K562 (cell line): ENCODE data around the gene SOCS3. TPM values are rescaled to one million over a fixed set of nuclear protein-coding genes. Genes with fewer than 3 reads are reported as not detected.

Experiments
- CTCFL ChIP-seq: IDR thresholded peaks from 2 replicates; pipeline ENCODE4 v1.6.1; 2011; ENCODE audit warnings: borderline replicate concordance, low read depth, mild to moderate bottlenecking, moderate library complexity, low read length; ENCODE audit not compliant: insufficient read depth, poor library complexity, severe bottlenecking
- DPF2 ChIP-seq: fragments of 450-650 bp; IDR thresholded peaks from 2 replicates; pipeline ENCODE4 v1.6.1; 2016
- E2F6 ChIP-seq, 2 experiments: IDR thresholded peaks; 2 replicates each; pipeline ENCODE4 v1.6.1; 2011; ENCODE audit warnings: borderline replicate concordance in 1 of 2, control low read depth in 1 of 2, low read depth in 1 of 2, low read length in 1 of 2, mild to moderate bottlenecking in 1 of 2, mixed read lengths in 1 of 2, moderate library complexity in 1 of 2; ENCODE audit not compliant: insufficient read depth in 1 of 2, insufficient read length in 1 of 2, poor library complexity in 1 of 2, severe bottlenecking in 1 of 2; ENCODE audit errors: extremely low read depth in 1 of 2
- ELF4 ChIP-seq: fragments of 450-650 bp; formaldehyde crosslinking; IDR thresholded peaks from 2 replicates; pipeline ENCODE4 v1.4.0; 2022; ENCODE audit warnings: missing genetic modification characterization
- FOSL1 ChIP-seq: fragments of 200-800 bp; sonication (Bioruptor generic); conservative IDR thresholded peaks from 2 replicates; pipeline ENCODE4 v1.6.1; 2016; ENCODE audit warnings: missing genetic modification characterization, missing compliant biosample characterization
- ILK ChIP-seq: fragments of 450-650 bp; IDR thresholded peaks from 2 replicates; pipeline ENCODE4 v1.6.1; 2016; ENCODE audit warnings: missing genetic modification characterization, low read depth, mild to moderate bottlenecking, missing compliant biosample characterization, moderate library complexity, borderline replicate concordance
- MED1 ChIP-seq: sonication (generic); formaldehyde crosslinking; IDR thresholded peaks from 2 replicates; pipeline ENCODE4 v1.8.1; 2023; ENCODE audit warnings: missing genetic modification reagents, borderline replicate concordance
- RBM15 ChIP-seq: fragments of 200-400 bp; formaldehyde crosslinking; IDR thresholded peaks from 2 replicates; pipeline ENCODE4 v1.6.1; 2018; ENCODE audit warnings: mild to moderate bottlenecking, low read length, moderate library complexity; ENCODE audit not compliant: insufficient read depth
- ZFX ChIP-seq: sonication (generic); formaldehyde crosslinking; IDR thresholded peaks from 2 replicates; pipeline ENCODE4 v1.8.0; 2022; ENCODE audit warnings: mild to moderate bottlenecking, missing genetic modification reagents, moderate library complexity
- ZNF184 ChIP-seq: sonication (generic); formaldehyde crosslinking; IDR thresholded peaks from 2 replicates; pipeline ENCODE4 v1.5.0; 2020; ENCODE audit warnings: missing genetic modification reagents
- ZNF263 ChIP-seq: sonication (generic); formaldehyde crosslinking; IDR thresholded peaks from 2 replicates; pipeline ENCODE4 v1.8.0; 2022; ENCODE audit warnings: mild to moderate bottlenecking, missing genetic modification reagents, borderline replicate concordance
- ZNF431 ChIP-seq: sonication (generic); formaldehyde crosslinking; IDR thresholded peaks from 2 replicates; pipeline ENCODE4 v1.8.0; 2022; ENCODE audit warnings: mild to moderate bottlenecking, missing genetic modification reagents
- polyA plus RNA-seq, 8 experiments: library from polyadenylated mRNA; depleted of rRNA in 4 of 8; stranded (reverse) in 5 of 8; unstranded in 3 of 8; fragments of >200 nt; fragmentation: Nextera tagmentation in 2 of 8; fragmentation: Illumina TruSeq in 1 of 8; extraction: Ambion mirVana in 2 of 8; extraction: Trizol in 1 of 8; gene quantifications; 2 replicates each; pipeline versions ENCODE4 v1.2.1 to v1.2.3, GENCODE V29; 2011 to 2014; ENCODE audit warnings: inconsistent platforms in 1 of 8, missing spikeins in 1 of 8
- total RNA-seq, 7 experiments: library from RNA; depleted of rRNA in 6 of 7; stranded (reverse); fragments of >200 nt in 6 of 7; fragmentation: Illumina TruSeq in 2 of 7; extraction: Trizol in 2 of 7; gene quantifications; 2 replicates each; pipeline versions ENCODE4 v1.2.1 to v1.2.3, GENCODE V29; 2011 to 2021; ENCODE audit warnings: low replicate concordance in 1 of 7
- TF ChIP-seq, protein P1 (sequence below): fragments of 250-450 bp; sonication (Bioruptor Pico); IDR thresholded peaks from 2 replicates; pipeline ENCODE4 v1.8.0; 2022; ENCODE audit warnings: inconsistent platforms
- TF ChIP-seq, protein P2 (sequence below): fragments of 250-450 bp; sonication (Bioruptor Pico); IDR thresholded peaks from 2 replicates; pipeline ENCODE4 v1.5.0; 2021; ENCODE audit warnings: mild to moderate bottlenecking, moderate library complexity
- TF ChIP-seq, protein P3 (sequence below), 2 experiments: fragments of 450-650 bp in 1 of 2; sonication (generic) in 1 of 2; formaldehyde crosslinking in 1 of 2; IDR thresholded peaks in 1 of 2; conservative IDR thresholded peaks in 1 of 2; 2 replicates each; pipeline versions ENCODE4 v1.6.1 to v1.8.1; 2016 to 2023; ENCODE audit warnings: mild to moderate bottlenecking in 2 of 2, moderate library complexity in 2 of 2, inconsistent platforms in 1 of 2, missing genetic modification reagents in 1 of 2

The SOCS3 gene
- total and polyA plus RNA-seq, 9 of the 15 experiments (the other 6 are each of a cell fraction or from before 2014, with no cell fraction given) = 0.56 to 38.9 (median 13.7) TPM

- TF ChIP-seq CTCFL (no peak), E2F6 (IDR thresholded peaks at IDR 0.05; ENCODE audit: borderline replicate concordance in 1 of 2, extremely low read depth in 1 of 2, insufficient read depth in 1 of 2, insufficient read length in 1 of 2, low read depth in 1 of 2, low read length in 1 of 2, poor library complexity in 1 of 2, severe bottlenecking in 1 of 2) (peak in 1 of 2 experiments; percentile 29), ZNF431 (CRISPR knock-in tag) (no peak; the same call in 1 of the 2 replicates), RBM15 (no peak), ZNF263 (CRISPR knock-in tag) (no peak), ELF4 (peak; percentile 84), MED1 (CRISPR knock-in tag) (no peak), ZNF184 (CRISPR knock-in tag) (no peak), FOSL1 (no peak), DPF2 (no peak), ZFX (CRISPR knock-in tag) (peak; percentile 83), ILK (tag) (no peak)
- TF ChIP-seq, protein P1, sequence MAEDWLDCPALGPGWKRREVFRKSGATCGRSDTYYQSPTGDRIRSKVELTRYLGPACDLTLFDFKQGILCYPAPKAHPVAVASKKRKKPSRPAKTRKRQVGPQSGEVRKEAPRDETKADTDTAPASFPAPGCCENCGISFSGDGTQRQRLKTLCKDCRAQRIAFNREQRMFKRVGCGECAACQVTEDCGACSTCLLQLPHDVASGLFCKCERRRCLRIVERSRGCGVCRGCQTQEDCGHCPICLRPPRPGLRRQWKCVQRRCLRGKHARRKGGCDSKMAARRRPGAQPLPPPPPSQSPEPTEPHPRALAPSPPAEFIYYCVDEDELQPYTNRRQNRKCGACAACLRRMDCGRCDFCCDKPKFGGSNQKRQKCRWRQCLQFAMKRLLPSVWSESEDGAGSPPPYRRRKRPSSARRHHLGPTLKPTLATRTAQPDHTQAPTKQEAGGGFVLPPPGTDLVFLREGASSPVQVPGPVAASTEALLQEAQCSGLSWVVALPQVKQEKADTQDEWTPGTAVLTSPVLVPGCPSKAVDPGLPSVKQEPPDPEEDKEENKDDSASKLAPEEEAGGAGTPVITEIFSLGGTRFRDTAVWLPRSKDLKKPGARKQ (CRISPR knock-in tag) = no peak
- TF ChIP-seq, protein P2, sequence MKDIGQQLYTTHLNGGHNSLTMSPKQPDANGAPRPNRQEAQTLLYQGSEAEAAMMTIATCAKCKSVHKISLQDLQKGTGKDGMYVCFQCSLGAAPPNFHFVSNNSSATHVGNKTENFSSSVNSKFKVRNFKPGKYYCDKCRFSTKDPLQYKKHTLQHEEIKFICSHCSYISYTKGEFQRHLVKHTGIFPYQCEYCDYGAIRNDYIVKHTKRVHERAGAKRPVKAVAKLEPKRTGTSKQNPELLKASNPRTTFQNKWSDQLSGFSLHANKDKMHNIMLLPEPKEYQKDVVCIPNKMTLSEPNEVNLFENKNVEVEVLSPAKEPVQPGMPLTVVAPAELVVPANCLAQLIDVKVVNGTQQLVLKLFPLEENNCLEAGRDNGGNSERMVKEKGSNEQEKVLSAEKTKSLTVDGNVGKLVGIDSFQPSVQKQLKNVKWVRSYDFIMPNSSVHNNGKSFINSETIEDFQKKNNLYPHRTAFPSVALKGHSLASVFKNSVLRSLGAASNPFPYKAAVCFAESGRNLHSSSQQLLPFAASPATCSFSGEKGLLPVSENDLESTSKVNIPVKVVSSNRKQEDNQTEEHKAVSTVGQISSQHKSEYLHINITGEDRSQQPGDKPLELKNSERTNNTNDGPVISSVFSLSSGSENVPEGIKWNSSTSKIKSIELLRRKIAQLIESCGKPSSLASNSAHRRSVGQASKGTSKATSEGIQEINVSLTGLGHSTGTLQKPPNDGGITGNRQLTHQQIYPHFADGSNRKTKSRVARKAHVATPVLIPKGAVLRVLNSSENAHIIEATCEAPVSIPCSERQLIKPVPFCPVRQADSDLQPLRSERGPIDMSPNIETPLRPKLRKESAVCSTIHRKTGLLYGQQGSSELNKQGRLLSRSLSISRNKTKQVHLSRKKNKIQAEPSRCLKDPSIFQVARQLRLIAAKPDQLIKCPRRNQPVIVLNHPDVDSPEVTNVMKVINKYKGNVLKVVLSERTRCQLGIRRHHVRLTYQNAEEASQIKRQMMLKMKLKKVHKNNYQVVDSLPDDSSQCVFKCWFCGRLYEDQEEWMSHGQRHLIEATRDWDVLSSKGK (CRISPR knock-in tag) = no peak
- TF ChIP-seq, protein P3, sequence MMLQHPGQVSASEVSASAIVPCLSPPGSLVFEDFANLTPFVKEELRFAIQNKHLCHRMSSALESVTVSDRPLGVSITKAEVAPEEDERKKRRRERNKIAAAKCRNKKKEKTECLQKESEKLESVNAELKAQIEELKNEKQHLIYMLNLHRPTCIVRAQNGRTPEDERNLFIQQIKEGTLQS (IDR thresholded peaks at IDR 0.05) = peak; percentile 24; the same call in 1 of the 2 replicates
- TF ChIP-seq, protein P3 (CRISPR knock-in tag; conservative IDR thresholded peaks at IDR 0.05) = no peak
These were observed 18.6 kb upstream of the SOCS3 start, which contains the start of gene PGS1 (continued) for GRCh38 chr17:78378225-78379130.
